NT2/D1 (cell line): ENCODE results near the gene P2RX1.

Experiments
- SUZ12 ChIP-seq: IDR thresholded peaks from 2 replicates; pipeline ENCODE4 v1.6.1; 2011; ENCODE audit not compliant: insufficient read length, insufficient read depth; ENCODE audit errors: extremely low read depth
- YY1 ChIP-seq: IDR thresholded peaks from 2 replicates; pipeline ENCODE4 v1.6.1; 2011; ENCODE audit not compliant: insufficient read length, insufficient read depth

DNA sequence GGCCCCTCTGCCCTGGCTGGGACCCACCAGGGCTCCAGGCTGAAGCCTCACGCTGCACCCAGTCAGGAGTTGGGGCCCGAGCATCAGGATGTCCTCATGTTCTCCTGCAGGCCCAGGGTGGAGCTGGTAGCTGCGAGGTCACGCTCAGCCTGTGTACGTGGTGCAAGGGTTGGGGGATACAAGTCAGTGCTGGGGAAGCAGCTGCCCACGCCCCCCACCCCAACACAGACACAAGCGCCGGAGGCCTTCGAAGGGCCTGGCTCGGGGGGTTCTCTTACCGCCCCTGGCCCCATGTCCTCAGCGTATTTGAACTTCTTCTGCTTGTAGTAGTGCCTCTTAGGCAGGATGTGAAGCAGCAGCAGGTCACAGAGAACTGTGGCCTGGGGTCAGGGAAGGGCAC is 18.5 kb downstream of the P2RX1 start:
- TF ChIP-seq YY1 = no peak
- no peak for TF ChIP-seq SUZ12
